SHP77 treated with DMSO at 0.1 percent for 48 hours (cell line): ENCODE measurements around the gene MISFA.
"Not testable (repeated sequence)": the region's sequence is repeated elsewhere in the genome, so short reads cannot be mapped to it uniquely, and the experiment has no call there.

ENCODE experiments used
- DNase-seq: peaks from one replicate; lab custom pipeline; 2025; lab: John Stamatoyannopoulos, UW

The MISFA gene

DNA sequence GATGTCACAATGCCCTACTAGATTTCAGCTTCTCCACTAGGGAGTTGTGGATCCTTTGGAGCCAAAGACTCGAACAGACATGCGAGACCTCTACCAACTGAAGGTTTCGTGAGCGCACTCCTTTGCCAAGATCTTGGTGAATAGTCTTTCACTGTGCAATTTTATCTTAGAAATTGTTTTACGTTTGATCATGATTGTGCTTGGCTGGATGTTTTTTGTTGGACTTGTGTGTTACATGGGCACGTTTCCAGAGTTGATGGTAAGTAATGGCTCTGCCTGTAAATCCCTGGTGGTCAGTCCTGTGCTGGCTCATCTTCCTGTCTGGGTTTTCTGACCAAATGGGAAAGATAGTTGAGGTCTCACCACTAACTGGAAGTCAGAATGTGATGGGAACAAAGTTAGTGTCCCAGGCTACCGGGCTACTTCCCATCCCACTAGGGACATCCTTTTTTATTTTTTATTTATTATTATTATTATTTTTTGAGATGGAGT, at the start of gene MISFA:
MISFA (plus strand) TSS at position 51 of the 492 bp plus-strand sequence; CDS start at position 191, 140 bp downstream.
- no peak for DNase-seq

DNA sequence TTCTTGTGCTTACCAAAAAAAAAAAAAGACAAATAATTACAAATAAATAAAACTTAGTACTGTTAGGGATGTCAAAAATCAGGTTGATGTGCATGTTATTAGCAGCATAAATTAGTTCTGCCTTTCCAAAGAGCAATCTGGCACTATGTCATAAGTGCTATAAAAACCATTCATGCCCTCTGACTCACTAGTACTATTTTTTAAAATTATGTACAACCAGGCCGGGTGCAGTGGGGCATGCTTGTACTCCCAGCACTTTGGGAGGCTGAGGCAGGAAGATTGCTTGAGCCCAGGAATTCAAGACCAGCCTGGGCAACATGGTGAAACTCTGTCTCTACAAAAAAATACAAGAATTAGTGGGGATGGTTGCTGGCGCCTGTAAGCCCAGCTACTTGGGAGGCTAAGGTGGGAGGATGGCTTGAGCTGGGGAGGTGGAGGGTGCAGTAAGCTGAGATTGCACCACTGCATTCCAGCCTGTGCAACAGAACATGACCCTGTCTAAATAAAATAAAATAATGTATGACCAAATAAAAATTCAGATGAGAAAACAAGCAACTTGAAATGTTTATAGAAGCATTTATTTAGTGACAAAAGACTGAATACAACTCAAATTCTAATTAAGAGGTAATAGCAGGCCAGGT, 36.4 kb upstream of the MISFA start:
- DNase-seq: no peak

DNA sequence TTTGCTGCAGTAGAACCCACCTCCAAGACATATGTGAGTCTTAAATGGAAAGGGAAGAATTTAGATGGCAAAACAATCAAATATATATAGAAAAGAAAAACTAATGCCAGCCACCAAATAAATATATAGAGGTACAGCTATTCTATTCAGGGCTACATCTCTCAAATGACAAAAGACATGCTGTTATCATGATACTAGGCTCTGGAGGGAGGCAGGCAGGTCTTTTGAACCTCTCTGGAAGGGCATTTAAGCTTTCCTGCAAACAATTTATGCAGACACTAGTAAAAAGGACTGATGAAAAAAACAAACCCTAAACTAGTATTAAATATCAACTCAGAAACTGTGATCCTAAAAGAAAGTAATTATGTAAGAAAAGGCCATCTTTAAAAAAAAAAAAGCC, 35.4 kb upstream of the MISFA start:
- no peak for DNase-seq

DNA sequence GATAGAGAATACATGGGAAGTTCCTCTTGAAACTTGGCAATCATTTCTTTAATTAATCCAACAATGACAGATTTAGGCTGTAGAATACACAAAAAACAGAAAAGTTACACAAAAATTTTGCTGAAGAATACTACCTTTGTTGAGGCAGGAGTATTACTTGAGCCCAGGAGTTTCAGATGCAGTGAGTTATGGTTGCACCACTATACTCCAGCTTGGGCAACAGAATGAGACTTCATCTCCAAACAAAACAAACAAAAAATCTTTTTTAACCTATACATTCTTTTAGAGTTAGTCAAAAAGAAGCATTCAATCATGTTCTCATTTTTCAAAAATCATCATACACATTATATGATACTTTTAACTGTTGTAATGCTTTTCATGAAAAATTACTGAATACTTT, 33.2 kb upstream of the MISFA start:
- DNase-seq: no peak

DNA sequence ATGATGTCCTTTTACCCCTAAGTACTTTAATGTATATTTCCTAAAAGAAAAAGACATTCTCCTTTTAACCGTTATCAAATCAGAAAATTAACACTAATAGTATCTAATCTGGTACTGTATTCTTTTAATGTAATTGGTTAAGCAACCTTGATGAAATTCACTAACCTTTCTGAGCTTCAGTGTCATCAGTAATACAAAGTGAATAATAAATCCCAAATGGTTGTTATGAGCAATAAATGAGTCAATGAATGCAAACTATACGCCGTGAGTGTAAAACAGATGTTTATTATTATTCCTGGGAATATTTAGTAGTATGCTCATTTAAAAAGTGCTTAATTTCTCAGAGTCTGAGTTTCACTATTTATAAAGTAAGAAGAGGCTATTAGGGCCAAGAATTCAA, 32.5 kb upstream of the MISFA start:
- no peak for DNase-seq

DNA sequence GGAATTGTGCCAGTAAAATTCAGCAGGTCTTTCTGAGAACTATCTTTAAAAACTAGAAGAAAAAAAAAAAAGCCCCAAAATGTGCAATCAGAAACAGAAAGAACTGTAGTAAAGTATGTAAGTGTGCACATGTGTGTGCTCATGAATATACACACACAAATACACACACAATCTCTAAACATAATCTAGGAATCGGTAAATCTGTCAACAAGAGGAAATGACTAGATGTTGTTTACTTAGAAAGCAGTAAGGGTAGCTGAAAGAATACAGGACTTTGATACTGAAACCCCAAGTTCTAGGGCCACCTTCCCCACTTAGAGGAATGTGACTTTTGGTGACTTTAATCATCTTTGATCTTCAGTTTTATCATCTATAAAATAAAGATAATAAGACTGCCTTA, 24.2 kb upstream of the MISFA start:
- no peak for DNase-seq

DNA sequence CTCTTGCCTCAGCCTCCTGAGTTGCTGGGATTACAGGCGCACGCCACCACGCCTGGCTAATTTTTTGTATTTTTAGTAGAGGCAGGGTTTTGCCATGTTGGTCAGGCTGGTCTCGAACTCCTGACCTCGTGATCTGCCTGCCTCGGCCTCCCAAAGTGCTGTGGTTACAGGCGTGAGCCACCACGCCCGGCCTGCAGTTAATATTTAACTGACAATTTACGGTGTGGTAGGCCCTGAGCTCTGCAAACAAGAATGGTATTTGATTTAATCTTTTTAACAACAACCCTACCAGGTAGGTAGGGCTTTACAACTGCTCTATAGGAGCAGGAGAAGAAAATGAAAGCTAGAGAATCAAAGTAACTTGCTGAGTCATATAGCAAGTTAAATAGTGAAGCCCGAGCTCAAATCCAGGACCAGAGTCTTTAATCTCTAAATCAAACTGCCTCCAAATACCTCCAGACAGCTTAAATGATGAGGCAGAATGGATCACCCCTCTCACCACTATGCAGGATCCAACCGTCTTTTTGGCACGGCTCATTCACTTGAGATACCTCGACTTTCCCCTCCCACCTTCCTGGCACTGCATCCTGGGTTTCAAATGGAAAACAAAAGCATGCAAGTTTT, 20.5 kb upstream of the MISFA start:
- DNase-seq: no peak

DNA sequence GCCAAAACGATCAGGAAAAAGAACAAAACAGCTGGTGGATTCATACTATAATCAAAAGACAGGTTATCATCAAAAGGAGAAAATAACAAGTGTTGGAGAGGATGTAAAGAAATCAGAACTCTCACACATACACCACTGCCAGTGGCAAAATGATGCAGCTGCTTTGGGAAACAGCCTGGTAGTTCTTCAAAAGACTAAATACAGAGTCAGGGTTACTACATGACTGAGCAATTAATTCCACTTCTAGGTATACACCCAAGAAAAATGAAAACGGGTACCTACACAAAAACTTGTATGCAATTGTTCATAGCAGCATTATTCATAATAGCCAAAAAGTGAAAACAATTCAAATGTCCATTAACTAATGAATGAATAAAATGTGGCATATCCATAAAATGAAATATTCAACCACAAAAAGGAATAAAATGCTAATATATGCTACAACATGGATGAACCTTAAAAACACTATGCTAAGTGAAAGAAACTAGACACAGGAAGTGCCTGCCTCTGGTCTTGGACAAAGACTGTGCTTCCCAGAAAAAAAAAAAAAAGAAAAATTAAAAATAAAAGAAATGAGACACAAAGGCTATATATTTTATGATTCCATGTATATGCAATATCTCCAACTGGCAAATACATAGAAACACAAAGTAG, 19.3 kb upstream of the MISFA start:
- no peak for DNase-seq

DNA sequence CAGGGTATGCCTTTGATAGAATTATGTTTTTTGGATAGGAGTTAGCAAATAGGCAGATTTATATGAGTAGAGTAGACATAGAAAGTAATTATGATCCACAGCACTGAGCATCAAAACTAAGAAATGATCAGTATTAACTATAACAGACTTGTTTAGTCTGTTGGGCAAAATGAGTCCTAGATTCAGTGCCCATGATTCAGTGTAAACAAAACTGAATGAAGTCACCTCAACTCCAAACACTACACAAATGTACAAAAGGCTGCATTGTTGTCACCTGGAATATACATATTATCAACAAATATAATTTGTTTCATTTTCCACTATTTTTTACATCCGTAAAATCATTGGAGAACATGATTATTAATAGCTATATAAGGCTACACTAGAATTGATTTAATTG, 17.8 kb upstream of the MISFA start:
- no peak for DNase-seq

DNA sequence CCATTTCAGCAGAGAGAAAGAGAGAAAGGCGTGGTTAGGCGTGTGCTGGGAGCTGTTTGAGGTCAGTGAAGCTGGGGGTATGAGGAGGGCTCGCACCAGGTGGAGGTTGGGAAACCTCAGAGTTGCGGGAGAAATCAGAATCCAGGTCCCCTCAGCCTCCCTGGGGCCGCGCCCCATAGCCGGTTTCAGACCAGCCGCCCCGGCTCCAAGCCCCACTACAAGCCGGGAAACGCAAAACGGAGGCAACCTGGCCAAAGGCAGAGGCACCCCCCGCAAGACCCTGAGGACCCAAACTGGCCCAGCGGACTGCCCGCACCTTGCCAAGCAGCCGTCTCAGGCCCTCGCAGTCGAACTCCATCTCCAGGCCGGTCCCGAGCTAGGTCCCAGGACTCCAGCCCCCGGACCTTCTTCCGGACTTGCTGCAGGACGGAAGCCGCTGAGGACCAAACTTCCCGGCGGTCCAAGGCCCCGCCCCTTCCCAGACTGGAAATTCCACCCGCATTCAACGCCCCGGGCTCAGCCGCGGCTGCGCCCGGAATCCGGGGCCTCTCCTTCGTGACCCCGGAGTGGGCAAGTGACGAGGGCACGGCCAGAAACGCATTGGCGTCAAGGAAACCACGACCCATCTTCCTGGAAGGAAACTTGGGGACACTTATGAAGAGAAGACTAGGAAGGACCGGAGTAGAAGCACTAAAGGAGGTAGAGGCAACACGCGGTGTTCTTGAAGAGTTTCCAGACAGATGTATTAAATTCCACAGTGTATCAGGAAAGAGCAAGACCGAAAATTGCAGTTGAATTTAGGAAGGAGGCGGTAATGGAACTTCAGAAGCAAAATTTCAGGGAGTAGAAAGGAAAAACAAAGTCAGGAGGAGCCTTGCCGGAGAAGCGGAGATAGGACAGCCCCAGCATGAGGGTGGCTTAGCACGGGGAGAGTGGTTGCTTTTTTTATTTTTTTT, 11.0 kb upstream of the MISFA start, which contains the start of gene UEVLD:
UEVLD (minus strand) TSS at position 438 of the 956 bp plus-strand sequence; CDS start at position 358, 80 bp downstream.
- no peak for DNase-seq

DNA sequence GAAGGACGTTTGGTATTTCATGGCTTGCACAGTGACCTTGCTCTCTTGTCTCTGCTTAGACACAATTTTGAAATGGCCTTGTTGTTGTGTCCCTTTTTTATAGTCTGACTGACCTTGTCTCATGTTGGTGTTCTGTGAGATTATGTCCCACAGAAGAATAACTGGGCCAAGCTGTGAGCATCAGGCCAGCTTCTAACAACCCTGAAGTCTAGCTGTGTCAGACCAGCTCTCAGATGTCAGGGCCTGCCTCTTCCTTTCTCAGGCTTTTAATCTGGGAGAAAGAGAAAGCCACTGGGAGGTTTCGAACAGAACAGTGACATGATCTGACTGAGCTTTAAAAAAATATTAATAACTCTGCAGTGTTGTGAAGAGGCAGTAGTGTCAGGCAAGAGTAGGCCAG, 9.0 kb upstream of the MISFA start:
- no peak for DNase-seq

DNA sequence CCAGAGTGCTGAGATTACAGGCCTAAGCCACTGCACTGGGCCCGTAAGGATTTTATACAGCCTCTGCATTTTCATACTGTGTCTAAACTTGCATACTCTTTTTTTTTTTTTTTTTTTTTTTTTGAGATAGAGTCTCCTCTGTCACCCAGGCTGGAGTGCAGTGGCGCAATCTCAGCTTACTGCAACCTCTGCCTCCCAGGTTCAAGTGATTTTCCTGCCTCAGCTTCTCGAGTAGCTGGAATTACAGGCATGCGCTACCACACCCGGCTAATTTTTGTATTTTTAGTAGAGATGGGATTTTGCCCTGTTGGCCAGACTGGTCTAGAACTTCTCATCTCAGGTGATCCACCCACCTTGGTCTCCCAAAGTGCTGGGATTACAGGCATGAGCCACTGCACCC, 5.5 kb upstream of the MISFA start:
- not testable (repeated sequence) for DNase-seq

DNA sequence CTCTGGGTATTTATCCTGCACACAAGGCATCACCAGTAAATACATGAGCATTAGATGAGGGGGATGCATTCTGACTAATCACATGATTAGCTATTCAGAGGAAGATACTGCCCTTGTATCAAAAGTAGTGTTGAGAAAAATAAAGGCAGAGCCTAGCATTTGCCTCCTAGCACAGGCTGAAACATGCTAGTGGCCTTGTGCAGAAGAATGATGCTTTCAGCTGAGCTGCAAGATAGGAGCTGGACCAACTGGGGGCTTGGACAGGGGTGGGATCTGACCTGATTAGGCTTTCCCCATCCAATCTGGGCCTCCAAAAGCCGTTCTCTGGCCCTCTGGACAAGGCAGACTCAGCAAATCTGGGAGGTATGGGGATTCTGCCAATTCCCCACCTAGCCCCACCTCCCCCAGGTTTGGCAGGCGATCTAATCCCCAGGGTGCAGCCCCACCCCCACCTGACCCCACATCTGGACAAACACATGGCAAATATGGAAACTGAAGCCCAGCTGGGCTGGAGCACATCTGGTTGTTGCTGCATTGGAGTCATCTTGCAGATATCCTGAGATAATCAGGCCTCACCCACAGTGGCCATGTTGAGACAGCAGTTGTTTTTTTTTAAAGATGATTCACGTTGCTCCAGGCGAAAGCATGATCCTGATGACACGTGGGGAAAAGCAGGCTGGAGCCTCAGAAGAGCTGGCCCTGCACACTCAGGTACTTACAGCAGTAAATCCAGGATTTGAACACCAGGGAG, 4.4 kb upstream of the MISFA start:
- DNase-seq: no peak

DNA sequence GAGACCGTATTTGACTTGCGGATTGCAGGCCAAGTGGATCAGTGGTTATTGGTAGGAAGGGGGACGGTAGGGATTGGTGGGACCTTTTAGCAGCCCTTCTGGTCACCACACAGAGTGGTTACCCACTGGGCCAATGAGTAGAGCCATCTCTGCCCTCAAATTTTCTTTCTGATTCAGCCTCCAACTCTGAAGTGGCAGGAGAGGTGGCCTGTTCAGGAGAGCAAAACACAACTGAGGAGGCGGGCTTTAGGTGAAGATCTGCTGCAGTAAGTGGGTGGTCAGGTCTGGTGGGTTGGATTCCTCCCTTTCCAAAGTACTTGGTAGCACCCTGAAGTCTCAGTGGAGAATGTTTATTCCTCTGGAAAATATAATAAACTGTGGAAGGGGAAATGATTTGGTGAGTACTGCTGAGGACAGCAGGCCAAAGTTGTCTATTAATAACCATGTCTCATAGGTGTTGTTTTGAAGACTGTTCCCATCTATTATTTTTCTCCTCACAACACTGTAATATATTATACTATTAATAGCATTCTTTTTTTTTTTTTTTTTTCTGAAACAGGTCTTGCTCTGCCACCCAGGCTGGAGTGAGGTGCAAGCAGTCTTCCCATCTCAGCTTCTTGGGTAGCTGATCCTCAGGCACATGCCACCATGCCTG, 1.5 kb downstream of the MISFA start:
- DNase-seq: no peak

DNA sequence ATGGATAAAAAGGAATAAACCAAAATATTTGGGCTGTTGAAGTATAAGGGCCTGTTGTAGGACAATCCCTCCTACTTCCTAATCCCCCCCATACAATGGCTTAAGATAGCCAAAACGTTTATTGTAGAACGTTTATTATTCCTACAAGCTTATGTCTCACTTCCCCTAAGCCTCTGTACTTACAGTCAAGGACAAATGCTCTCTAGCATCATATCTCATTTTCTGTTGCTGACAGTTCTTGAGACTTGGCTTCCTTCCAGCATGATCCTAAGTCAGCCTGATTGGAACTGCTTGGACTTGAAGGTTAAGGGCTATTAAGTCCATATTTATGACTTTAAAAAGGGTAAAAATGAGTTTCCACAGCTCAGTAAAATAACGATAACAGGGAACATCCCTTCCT, 8.8 kb downstream of the MISFA start:
- no peak for DNase-seq

DNA sequence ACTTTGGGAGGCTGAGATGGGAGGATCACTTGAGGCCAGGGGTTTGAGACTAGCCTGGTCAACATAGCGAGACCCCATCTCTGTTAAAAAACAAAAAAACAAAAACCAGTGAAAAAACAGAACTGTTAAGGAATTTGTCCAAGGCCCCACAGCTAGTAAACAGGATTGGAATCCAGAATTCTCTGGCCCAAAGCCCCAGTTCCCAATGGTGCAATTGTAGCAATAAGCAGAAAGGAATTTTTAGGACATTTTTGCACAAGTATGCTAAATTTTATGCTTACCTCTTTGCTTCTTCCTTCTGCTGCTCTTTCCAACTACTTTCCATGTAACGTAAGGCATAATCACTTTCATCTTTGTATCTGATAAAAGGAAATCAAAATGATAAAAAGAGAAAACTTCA, 11.6 kb downstream of the MISFA start:
- DNase-seq: no peak

DNA sequence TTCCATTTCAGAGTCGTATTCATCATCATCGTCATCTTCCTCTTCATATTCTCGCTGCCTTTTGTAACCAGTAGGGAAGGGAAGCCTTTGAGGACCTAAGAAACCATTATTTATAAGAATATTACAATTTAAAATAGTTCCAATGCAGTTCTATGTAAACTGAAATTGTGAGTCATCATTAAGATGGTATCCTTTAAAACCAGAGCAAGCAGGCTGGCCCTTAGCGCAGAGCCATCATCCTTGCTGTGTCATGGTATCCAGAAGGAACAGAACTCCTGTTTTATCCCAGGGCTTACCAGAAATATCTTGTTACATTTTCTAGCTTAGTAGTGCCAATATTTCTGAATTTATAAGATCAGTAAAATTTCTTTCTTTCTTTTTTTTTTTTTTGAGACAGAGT, 12.8 kb downstream of the MISFA start:
- no peak for DNase-seq

DNA sequence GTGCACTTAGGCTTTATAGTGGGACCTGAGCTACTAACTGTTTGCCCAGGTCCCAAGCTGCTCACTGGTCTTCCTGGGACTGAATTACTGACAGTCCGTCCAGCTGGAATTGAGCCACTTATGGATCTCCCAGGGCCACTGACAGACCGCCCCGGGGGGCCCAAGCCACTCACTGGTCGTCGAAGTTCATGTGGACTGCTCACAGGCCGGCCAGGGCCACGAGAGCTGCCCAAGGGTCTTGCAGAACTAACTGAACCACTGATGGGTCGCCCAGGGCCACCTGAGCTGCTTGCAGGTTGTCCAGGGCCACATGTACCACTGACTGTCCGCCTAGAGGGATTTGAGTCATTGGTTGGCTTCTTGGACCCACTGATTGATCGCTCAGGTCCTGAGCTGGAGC, 15.1 kb downstream of the MISFA start:
- no peak for DNase-seq

DNA sequence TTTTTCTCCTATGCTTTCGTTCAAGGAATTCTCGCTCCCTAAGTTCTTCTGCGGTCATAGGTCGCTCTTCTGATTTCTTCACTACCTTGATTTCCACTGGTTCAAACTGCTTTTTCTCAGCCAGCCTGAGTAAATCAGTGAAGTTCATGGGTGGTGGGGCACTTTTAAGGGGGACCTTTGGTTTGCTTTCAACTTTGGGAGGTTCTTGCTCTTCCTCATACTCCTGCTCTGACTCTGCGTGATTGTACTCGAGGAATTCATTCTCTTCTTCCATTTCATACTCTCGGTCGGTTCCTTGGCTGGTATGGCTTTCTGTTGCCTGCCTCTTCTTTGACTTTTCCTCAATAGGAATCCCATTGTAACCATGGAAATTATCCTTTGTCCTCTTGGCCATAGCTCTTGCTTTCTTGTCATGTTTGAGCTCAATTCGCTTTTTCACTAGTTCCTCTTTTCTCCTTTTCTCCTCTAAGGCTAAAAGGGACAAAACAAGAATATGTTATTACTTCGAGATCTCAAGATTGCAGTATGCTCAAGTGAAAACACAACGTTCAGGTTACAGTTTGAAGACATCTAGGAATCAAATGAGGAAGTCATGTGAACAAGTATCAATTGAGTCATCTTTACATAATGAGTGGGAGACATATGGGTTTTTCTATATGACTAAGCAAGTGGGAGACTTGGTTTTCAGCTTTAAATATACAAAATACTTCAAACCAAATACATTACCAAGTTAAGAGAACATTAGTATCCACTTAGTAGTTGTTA, 16.2 kb downstream of the MISFA start:
- no peak for DNase-seq

DNA sequence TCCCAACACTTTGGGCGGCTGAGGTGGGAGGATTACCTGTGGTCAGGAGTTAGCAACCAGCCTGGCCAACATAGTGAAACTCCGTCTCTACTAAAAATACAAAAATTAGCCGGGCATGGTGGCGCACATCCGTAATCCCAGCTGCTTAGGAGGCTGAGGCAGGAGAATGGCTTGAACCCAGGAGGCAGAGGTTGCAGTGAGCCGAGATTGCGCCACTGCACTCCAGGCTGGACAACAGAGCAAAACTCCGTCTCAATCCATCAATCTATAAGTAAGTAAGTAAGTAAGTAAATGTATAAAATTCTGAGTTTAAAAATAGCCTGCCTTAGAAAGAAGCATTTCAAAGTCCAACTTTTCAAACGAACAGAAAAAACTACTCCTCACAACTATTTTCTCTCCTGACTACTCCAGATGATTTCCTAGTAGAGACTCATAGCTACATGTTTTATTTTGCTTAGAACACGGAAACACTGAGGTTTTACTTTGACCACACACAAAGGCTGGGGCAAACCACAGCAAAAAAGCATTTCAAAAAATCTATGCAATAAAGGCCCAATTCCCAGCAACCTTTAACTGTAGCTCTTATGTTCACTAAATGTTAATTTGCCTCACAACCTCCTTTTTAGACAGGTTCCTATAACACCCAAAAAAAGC, 18.2 kb downstream of the MISFA start:
- DNase-seq: no peak
